ENCODE results near the gene CACNA1C. TPM values are rescaled to one million over a fixed set of nuclear protein-coding genes. Genes with fewer than 3 reads are reported as not detected.

The CACNA1C gene
- total RNA-seq, 1 donor from 2014 or later, result 1.3 TPM

DNA sequence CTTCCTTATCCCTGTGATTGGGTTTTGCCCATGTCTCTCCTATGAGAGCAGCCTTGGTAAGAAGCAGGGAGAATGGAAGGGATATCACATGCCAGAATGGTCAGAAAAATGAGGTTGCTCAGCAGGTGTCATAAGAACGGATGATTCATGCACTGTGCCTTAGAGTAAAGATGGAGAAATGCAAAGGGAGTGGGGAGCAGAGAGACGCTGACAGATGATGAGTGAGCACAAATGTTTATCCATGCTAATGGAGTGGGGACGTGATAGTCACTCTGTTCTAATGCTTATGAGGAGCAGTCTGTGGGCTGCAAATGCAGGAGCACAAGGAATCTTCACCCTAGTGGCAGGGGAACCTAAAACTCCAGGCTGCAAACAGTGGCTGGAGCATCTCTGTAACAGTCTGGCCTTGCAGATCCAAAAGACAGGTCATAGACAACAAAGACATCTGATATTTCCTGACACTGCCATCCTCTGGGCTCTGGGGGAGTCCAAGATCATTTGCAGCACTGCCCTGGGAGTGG lies 243.2 kb downstream of the CACNA1C start:
- no peaks in the 10 kb centered on the region for H3K36me3 ChIP-seq (ENCODE audit: control insufficient read depth, insufficient read depth, low read length)
- TF ChIP-seq, protein P1, sequence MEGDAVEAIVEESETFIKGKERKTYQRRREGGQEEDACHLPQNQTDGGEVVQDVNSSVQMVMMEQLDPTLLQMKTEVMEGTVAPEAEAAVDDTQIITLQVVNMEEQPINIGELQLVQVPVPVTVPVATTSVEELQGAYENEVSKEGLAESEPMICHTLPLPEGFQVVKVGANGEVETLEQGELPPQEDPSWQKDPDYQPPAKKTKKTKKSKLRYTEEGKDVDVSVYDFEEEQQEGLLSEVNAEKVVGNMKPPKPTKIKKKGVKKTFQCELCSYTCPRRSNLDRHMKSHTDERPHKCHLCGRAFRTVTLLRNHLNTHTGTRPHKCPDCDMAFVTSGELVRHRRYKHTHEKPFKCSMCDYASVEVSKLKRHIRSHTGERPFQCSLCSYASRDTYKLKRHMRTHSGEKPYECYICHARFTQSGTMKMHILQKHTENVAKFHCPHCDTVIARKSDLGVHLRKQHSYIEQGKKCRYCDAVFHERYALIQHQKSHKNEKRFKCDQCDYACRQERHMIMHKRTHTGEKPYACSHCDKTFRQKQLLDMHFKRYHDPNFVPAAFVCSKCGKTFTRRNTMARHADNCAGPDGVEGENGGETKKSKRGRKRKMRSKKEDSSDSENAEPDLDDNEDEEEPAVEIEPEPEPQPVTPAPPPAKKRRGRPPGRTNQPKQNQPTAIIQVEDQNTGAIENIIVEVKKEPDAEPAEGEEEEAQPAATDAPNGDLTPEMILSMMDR (IDR thresholded peaks at IDR 0.05; ENCODE audit: insufficient read depth, low read length, poor library complexity, severe bottlenecking), result no peak
- DNase-seq (ENCODE audit: low read depth), result peak; percentile 92
- H3K4me3 ChIP-seq (ENCODE audit: low read depth, low read length), result no peak overlapping the region
- H3K27me3 ChIP-seq (ENCODE audit: control insufficient read depth, insufficient read depth, low read length), result no peaks in the 10 kb centered on the region

DNA sequence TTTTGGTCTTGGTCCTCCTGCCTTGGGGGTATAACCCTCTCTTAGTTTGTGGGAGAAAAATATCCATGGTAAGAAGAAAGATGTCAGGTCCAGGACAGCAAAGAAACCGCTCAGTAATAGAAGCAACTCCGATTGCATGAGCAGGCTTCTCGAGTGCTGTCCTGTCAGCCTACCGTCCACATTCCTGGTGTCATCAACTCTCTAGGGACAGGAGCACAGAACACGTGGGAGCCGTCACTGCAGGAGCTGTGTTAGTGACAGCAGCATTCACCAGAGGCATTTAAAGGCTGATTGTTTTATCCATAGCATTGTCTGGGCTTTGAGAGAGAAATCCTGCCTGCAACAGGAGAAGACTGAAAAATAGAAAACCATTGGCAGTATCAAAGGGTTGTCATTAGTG lies 244.2 kb downstream of the CACNA1C start:
- H3K27me3 ChIP-seq (ENCODE audit: control insufficient read depth, insufficient read depth, low read length), result no peaks in the 10 kb centered on the region
- H3K4me3 ChIP-seq (ENCODE audit: low read depth, low read length), result no peak overlapping the region
- no peak for DNase-seq (ENCODE audit: low read depth)
- TF ChIP-seq, protein P1 (IDR thresholded peaks at IDR 0.05; ENCODE audit: insufficient read depth, low read length, poor library complexity, severe bottlenecking), result no peak
- no peaks in the 10 kb centered on the region for H3K36me3 ChIP-seq (ENCODE audit: control insufficient read depth, insufficient read depth, low read length)

DNA sequence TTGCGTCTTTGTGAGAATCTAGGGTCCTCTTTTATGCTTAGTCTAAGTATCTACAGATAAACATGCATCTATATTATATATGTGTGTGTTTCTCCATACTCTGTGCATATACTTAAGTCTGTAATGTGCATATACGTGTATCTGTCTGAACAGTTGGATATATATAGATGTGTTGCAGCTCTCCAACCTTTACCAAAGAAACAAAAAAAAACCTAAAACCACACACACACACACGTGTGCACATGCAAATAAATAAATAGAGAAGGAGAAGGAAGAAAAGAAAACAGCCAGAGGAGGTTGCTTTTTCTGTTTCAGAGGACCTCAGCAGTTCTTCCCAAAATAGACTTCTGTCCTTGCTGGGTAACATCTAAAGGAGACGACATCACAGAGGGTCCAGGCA lies 244.9 kb downstream of the CACNA1C start:
- DNase-seq (ENCODE audit: low read depth), result no peak
- Histone ChIP-seq H3K36me3 (ENCODE audit: control insufficient read depth, insufficient read depth, low read length) (no peaks in the 10 kb centered on the region), H3K4me3 (ENCODE audit: low read depth, low read length) (no peak overlapping the region), H3K27me3 (ENCODE audit: control insufficient read depth, insufficient read depth, low read length) (no peaks in the 10 kb centered on the region)
- TF ChIP-seq, protein P1 (IDR thresholded peaks at IDR 0.05; ENCODE audit: insufficient read depth, low read length, poor library complexity, severe bottlenecking), result no peak

DNA sequence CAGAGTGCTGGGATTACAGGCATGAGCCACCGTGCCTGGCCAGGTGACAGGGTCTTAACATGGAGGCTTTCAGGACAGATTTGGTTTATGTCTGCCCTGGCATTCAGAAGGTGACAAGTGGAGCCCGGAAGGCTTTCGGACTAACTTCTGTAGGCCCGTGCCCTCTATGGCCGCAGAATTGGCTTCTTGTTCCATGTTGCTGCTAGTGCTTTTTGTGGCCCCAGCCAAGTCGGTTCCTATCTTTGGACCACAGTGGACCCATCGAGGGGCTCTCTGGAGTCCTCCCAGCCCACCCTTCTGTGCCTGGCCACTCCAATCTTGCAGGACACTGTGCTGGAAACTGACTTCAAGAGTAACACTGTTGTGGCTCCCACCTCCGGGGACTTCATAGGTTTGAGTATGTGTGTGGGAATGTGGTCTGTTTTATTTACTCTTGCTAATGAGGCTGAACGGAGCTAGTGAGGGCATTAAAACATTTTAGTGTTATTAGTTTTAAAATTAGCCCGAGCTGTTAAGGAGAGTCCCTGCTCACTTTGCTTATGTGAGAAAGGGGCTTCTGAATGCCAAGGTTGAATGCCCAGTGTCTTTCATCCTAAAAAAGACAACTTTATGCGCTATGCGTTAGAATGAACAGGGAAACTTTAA lies 245.9 kb downstream of the CACNA1C start:
- DNase-seq (ENCODE audit: low read depth), result peak; percentile 25
- TF ChIP-seq, protein P1 (IDR thresholded peaks at IDR 0.05; ENCODE audit: insufficient read depth, low read length, poor library complexity, severe bottlenecking), result no peak
- Histone ChIP-seq H3K36me3 (ENCODE audit: control insufficient read depth, insufficient read depth, low read length) (no peaks in the 10 kb centered on the region), H3K4me3 (ENCODE audit: low read depth, low read length) (no peak overlapping the region), H3K27me3 (ENCODE audit: control insufficient read depth, insufficient read depth, low read length) (peaks cover 5% of the 10 kb centered on the region)

DNA sequence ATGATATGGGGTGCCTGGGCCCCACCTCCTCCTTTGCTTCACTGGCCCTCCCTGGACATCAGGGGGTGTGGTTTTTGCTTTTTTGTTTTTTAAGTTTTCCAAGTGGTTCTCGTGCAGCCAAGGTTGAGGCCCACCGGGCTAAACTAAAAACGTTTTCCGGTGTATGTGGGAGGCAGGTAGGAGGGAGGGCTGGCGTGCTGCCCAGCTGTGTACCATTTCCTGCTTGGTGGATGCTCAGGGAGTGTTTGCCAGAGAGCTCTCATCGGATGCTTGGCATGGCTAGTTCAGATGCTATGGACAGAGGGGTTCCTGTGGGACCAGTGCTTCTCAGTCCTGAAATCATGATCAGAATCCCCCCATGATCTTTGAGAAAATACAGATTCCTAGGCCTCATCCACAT lies 246.4 kb downstream of the CACNA1C start:
- Histone ChIP-seq H3K27me3 (ENCODE audit: control insufficient read depth, insufficient read depth, low read length) (peaks cover 10% of the 10 kb centered on the region), H3K4me3 (ENCODE audit: low read depth, low read length) (no peak overlapping the region), H3K36me3 (ENCODE audit: control insufficient read depth, insufficient read depth, low read length) (no peaks in the 10 kb centered on the region)
- peak; percentile 19 for DNase-seq (ENCODE audit: low read depth)
- TF ChIP-seq, protein P1 (IDR thresholded peaks at IDR 0.05; ENCODE audit: insufficient read depth, low read length, poor library complexity, severe bottlenecking), result no peak

DNA sequence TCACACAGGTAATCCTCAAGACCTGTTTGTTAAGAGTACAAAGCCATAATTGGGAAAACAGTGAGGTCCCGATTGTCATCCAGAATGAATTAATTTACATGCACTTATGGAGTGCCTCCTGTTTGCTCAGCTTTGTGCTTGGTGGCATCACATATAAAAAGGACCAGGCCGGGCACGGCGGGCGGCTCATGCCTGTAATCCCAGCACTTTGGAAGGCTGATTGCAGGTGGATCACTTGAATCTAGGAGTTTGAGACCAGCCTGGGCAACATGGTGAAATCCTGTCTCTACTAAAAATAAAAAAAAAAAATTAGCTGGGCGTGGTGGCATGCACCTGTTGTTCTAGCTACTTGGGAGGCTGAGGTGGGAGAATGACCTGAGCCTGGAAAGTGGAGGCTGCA lies 247.4 kb downstream of the CACNA1C start:
- no peaks in the 10 kb centered on the region for H3K36me3 ChIP-seq (ENCODE audit: control insufficient read depth, insufficient read depth, low read length)
- no peak overlapping the region for H3K4me3 ChIP-seq (ENCODE audit: low read depth, low read length)
- peaks cover 12% of the 10 kb centered on the region for H3K27me3 ChIP-seq (ENCODE audit: control insufficient read depth, insufficient read depth, low read length)
- no peak for DNase-seq (ENCODE audit: low read depth)
- TF ChIP-seq, protein P1 (IDR thresholded peaks at IDR 0.05; ENCODE audit: insufficient read depth, low read length, poor library complexity, severe bottlenecking), result no peak

Data from kidney epithelial cell (primary cell).